SK-N-SH (cell line): ENCODE results near the gene CAPN5. TPM values are rescaled to one million over a fixed set of nuclear protein-coding genes. Genes with fewer than 3 reads are reported as not detected.

Source experiments
- CTCF ChIA-PET: fragments of 300-600, 350-600 bp; formaldehyde crosslinking; extraction: SDS; loops from one replicate; lab custom pipeline; 2021; lab: Yijun Ruan, JAX
- POLR2A ChIA-PET: fragments of 350-600 bp; sonication (Branson Sonifier 250); formaldehyde crosslinking; extraction: SDS; loops from one replicate; lab custom pipeline; 2020; ENCODE audit warnings: antibody characterized with exemption, inconsistent platforms; lab: Yijun Ruan, JAX
- DNase-seq: peaks from one replicate; pipeline ENCODE4 v3.0.0; 2012
- H2AFZ ChIP-seq: fragments of 200-600 bp; sonication (generic); 2 replicates; pipeline ENCODE4 v1.8.1; 2016; ENCODE audit warnings: antibody characterized with exemption, mild to moderate bottlenecking, low read depth
- H3F3A ChIP-seq: fragments of 200-600 bp; sonication (generic); replicated peaks from 2 replicates; pipeline ENCODE3; 2016; ENCODE audit warnings: antibody characterized with exemption, mild to moderate bottlenecking; ENCODE audit not compliant: insufficient read depth
- H3K27ac ChIP-seq, 2 experiments: fragments of 200-500 bp in 1 of 2; fragments of 200-600 bp in 1 of 2; sonication (Bioruptor generic) in 1 of 2; sonication (generic), shearing (Covaris generic) in 1 of 2; 2 replicates each; pipeline versions ENCODE4 v1.5.1 to v1.6.1; 2014 to 2016; ENCODE audit warnings: low read depth in 2 of 2, inconsistent platforms in 1 of 2, low read length in 1 of 2, mild to moderate bottlenecking in 1 of 2, mixed read lengths in 1 of 2
- H3K27me3 ChIP-seq: fragments of 200-600 bp; sonication (generic), shearing (Covaris generic); 2 replicates; pipeline ENCODE4 v1.6.1; 2016; ENCODE audit warnings: mixed run types; ENCODE audit not compliant: insufficient read depth
- H3K36me3 ChIP-seq, 2 experiments: fragments of 200-500 bp in 1 of 2; fragments of 200-600 bp in 1 of 2; sonication (Bioruptor generic) in 1 of 2; sonication (generic) in 1 of 2; replicated peaks in 1 of 2; 2 replicates each; pipeline versions ENCODE3 to v1.5.1; 2014 to 2016; ENCODE audit warnings: low read length in 1 of 2, mild to moderate bottlenecking in 1 of 2; ENCODE audit not compliant: insufficient read depth in 2 of 2, control insufficient read depth in 1 of 2
- H3K4me1 ChIP-seq, 2 experiments: fragments of 200-500 bp in 1 of 2; fragments of 200-600 bp in 1 of 2; sonication (Bioruptor generic) in 1 of 2; sonication (generic), shearing (Covaris generic) in 1 of 2; 2 replicates each; pipeline versions ENCODE4 v1.5.1 to v1.6.1; 2014 to 2016; ENCODE audit warnings: low read depth in 1 of 2, low read length in 1 of 2, mixed run types in 1 of 2; ENCODE audit not compliant: insufficient read depth in 2 of 2, control insufficient read depth in 1 of 2
- H3K4me2 ChIP-seq: fragments of 200-600 bp; sonication (generic), shearing (Covaris generic); 2 replicates; pipeline ENCODE4 v1.6.1; 2017; ENCODE audit warnings: mixed run types
- H3K4me3 ChIP-seq, 2 experiments: fragments of 200-500 bp in 1 of 2; fragments of 200-600 bp in 1 of 2; sonication (Bioruptor generic) in 1 of 2; sonication (generic), shearing (Covaris generic) in 1 of 2; 2 replicates each; pipeline versions ENCODE4 v1.5.1 to v1.8.1; 2014 to 2016; ENCODE audit warnings: low read depth in 2 of 2, inconsistent platforms in 1 of 2, low read length in 1 of 2, mild to moderate bottlenecking in 1 of 2, mixed read lengths in 1 of 2, moderate library complexity in 1 of 2
- H3K79me2 ChIP-seq: fragments of 200-600 bp; sonication (generic); 2 replicates; pipeline ENCODE4 v1.8.1; 2017; ENCODE audit warnings: mild to moderate bottlenecking; ENCODE audit not compliant: insufficient read depth
- H3K9ac ChIP-seq: fragments of 200-600 bp; sonication (generic); 2 replicates; pipeline ENCODE4 v1.6.1; 2017; ENCODE audit warnings: mixed run types
- H3K9me2 ChIP-seq: fragments of 200-600 bp; sonication (generic); 2 replicates; pipeline ENCODE4 v1.6.1; 2017; ENCODE audit warnings: mixed run types
- H3K9me3 ChIP-seq: fragments of 200-600 bp; sonication (generic); 2 replicates; pipeline ENCODE4 v1.6.1; 2017; ENCODE audit warnings: mixed run types, mild to moderate bottlenecking, moderate library complexity
- H4K20me1 ChIP-seq: fragments of 200-600 bp; sonication (generic); 2 replicates; pipeline ENCODE4 v1.6.1; 2017; ENCODE audit warnings: mild to moderate bottlenecking, mixed run types; ENCODE audit not compliant: insufficient read depth
- CHD2 ChIP-seq: fragments of 150-350 bp; IDR thresholded peaks from 2 replicates; pipeline ENCODE4 v1.6.1; 2018; ENCODE audit warnings: low read length; ENCODE audit not compliant: partially characterized antibody
- CTCF ChIP-seq: fragments of 200-600 bp; sonication (generic); IDR thresholded peaks from 2 replicates; pipeline ENCODE4 v1.6.1; 2017; ENCODE audit warnings: antibody characterized with exemption, mild to moderate bottlenecking, moderate library complexity
- FOXM1 ChIP-seq: IDR thresholded peaks from 2 replicates; pipeline ENCODE4 v1.4.0; 2012; ENCODE audit warnings: low read depth, mild to moderate bottlenecking
- GABPA ChIP-seq: IDR thresholded peaks from 2 replicates; pipeline ENCODE4 v1.4.0; 2012; ENCODE audit warnings: low read depth, mild to moderate bottlenecking
- GATA2 ChIP-seq: sonication (generic); formaldehyde crosslinking; IDR thresholded peaks from 2 replicates; pipeline ENCODE4 v1.5.0; 2020; ENCODE audit warnings: mild to moderate bottlenecking, missing genetic modification reagents
- MEF2A ChIP-seq: IDR thresholded peaks from 2 replicates; pipeline ENCODE4 v1.4.0; 2012; ENCODE audit warnings: low read depth, borderline replicate concordance
- MXI1 ChIP-seq: IDR thresholded peaks from 2 replicates; pipeline ENCODE4 v1.6.1; 2012; ENCODE audit warnings: mild to moderate bottlenecking, low read depth, low read length, improper control_type of control experiment
- NRF1 ChIP-seq: IDR thresholded peaks from 2 replicates; pipeline ENCODE4 v1.6.1; 2012; ENCODE audit warnings: low read depth, mild to moderate bottlenecking, low read length
- RAD21 ChIP-seq: IDR thresholded peaks from 2 replicates; pipeline ENCODE4 v1.6.1; 2012; ENCODE audit warnings: mild to moderate bottlenecking, low read length
- RCOR1 ChIP-seq: fragments of 150-350 bp; IDR thresholded peaks from 2 replicates; pipeline ENCODE4 v1.6.1; 2017; ENCODE audit warnings: antibody characterized with exemption, low read length
- RFX5 ChIP-seq: IDR thresholded peaks from 2 replicates; pipeline ENCODE4 v1.6.1; 2012; ENCODE audit warnings: mild to moderate bottlenecking, improper control_type of control experiment, low read length
- SIN3A ChIP-seq: IDR thresholded peaks from 2 replicates; pipeline ENCODE4 v1.6.1; 2012; ENCODE audit warnings: low read depth, mild to moderate bottlenecking, low read length, moderate library complexity, borderline replicate concordance
- SMC3 ChIP-seq: IDR thresholded peaks from 2 replicates; pipeline ENCODE4 v1.6.1; 2012; ENCODE audit warnings: low read depth, low read length, improper control_type of control experiment
- TAF1 ChIP-seq: IDR thresholded peaks from 2 replicates; pipeline ENCODE4 v1.6.1; 2012; ENCODE audit warnings: low read depth, mild to moderate bottlenecking, low read length, moderate library complexity, borderline replicate concordance
- USF2 ChIP-seq: fragments of 150-350 bp; IDR thresholded peaks from 2 replicates; pipeline ENCODE4 v1.6.1; 2017; ENCODE audit warnings: antibody characterized with exemption, low read length, low read depth, borderline replicate concordance
- WGBS: methylation state at CpG from one replicate; pipeline ENCODE4 v1.1.6; 2017; ENCODE audit warnings: low lambda C conversion rate; 5-methylcytosine and 5-hydroxymethylcytosine counted together
- polyA plus RNA-seq, 3 experiments: library from polyadenylated mRNA; depleted of rRNA; stranded (reverse); fragments of >200 nt; gene quantifications; 2 replicates each; pipeline ENCODE4 v1.2.3, GENCODE V29; 2012
- TF ChIP-seq, protein P1 (sequence below): IDR thresholded peaks from 2 replicates; pipeline ENCODE4 v1.4.0; 2012; ENCODE audit warnings: low read depth
- TF ChIP-seq, protein P2 (sequence below): IDR thresholded peaks from 2 replicates; pipeline ENCODE4 v1.4.0; 2012; ENCODE audit warnings: low read depth, borderline replicate concordance
- TF ChIP-seq, protein P3 (sequence below): IDR thresholded peaks from 2 replicates; pipeline ENCODE4 v1.4.0; 2012; ENCODE audit warnings: low read depth, borderline replicate concordance

CAPN5 gene
- polyA plus RNA-seq, 1 of the 3 experiments (the other 2 are of a cell fraction): 33.1 TPM

DNA sequence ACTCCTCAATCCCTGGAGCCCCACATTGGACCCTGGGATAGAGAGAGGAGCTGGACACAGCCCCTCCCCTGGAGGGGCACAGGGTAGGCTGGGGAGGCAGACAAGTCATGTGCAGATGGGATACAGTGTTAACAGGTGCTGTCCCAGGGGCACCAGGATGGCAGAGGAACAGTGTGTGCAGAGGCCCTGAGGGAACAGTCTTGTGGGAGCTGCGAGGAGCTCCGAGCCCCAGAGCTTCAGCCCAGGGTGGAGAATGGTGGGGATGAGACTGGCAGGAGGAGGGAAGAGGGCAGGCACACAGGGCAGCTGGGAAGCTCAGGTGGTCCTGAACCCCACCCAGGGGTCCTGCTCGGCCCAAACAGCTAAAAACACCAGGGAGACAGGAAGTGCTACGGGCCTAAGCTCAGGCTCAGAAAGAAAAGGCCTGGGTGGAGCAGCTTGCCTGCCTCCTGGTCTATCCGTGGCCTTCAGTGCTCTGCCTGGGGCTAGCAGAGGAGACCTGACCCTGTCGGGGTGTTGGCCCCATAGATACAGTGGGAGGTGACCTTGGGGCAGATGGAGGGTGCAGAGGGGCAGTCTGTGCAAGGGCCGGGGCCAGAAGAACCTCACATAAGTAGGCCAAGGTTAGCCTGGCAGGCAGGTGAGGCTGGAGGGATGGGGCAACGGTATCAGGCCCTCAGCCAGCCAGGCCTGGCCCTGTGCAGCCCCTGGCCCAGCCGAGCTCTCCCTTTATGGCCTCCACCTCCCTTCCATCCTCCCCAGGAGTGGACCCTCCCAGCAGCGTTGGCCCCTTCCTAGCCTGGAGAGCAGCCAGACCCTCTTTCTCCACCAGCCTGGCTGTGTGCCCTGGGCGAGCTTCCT, 15.4 kb downstream of the CAPN5 start (continued):
- TF ChIP-seq GABPA (no peak), CTCF (no peak), RAD21 (no peak), SIN3A (no peak), GATA2 (CRISPR knock-in tag) (no peak), SMC3 (no peak)
- TF ChIP-seq, protein P1, sequence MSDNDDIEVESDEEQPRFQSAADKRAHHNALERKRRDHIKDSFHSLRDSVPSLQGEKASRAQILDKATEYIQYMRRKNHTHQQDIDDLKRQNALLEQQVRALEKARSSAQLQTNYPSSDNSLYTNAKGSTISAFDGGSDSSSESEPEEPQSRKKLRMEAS: no peak
- TF ChIP-seq, all 33 proteins: peak for 0

DNA sequence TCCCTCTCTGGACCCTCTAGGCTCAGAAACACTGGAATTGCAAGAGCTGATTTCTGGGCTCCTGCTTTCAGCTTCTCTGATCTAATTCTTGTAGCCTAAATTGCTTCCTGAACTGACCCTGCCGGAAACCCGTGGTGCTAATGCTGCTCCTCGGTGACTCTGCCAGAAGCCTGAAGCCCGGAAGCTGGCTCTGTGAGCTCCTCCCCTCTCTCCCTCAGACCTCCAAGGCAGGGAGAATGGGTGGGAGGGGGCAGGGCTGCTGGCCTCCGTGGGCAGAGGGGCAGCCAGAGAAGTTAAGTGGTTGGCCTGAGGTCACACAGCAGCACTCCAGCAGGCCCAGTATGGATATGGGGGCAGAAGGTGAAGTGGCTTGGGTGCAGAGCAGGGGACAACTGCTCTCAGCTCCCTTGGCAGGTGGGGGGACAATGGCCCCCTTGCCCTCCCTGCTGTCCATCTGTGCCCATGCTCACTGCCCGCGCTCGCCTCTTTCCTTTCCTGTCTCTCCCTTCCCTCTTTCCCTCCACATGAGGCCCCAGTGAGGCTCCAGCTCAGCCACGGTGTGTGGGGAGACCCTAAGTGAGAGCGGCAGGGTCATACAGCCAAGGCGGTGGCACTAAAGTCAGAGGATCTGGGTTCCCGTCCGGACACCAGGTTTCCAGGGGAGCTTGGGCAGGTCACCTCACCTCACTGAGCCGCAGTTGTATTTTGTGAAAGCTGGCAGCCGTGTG, 16.2 kb downstream of the CAPN5 start:
- Histone ChIP-seq H3F3A (no peaks in the 10 kb centered on the region), H3K4me3 (no peak overlapping the region), H3K4me2 (no peak overlapping the region), H3K9me2 (no peaks in the 10 kb centered on the region), H3K9ac (no peak overlapping the region), H4K20me1 (0 out of 2 replicates have a peak, but pooled peaks cover 9% of the 10 kb centered on the region), H3K9me3 (no peaks in the 10 kb centered on the region), H3K36me3 (peaks cover 2 to 11% of the 10 kb centered on the region in 2 experiments), H3K27me3 (no peaks in the 10 kb centered on the region), H3K79me2 (peaks cover 60% of the 10 kb centered on the region), H3K4me1 (peaks cover 0 to 30% of the 10 kb centered on the region in 2 experiments; a peak in 1 of 4 replicates), H3K27ac (peak overlapping the region in 1 of 2 experiments; percentile 85; a peak in 2 of 4 replicates), H2AFZ (no peak overlapping the region)
- CTCF ChIA-PET: interaction anchor here (0.8 to 4.9 kb wide), 12 partner anchors 9 to 361 kb away, joined by 3 to 54 read pairs (median 4); no protein-coding TSS in a partner anchor
- WGBS: 81% methylated on average over 13 of the region's 15 CpGs
- POLR2A ChIA-PET: interaction anchor here (1.1 to 2.0 kb wide), 2 partner anchors 10 to 16 kb away, joined by 3 to 15 read pairs; partner anchors contain the start of gene CAPN5
- peak; percentile 82 for DNase-seq
- TF ChIP-seq TAF1: no peak
- TF ChIP-seq, protein P2, sequence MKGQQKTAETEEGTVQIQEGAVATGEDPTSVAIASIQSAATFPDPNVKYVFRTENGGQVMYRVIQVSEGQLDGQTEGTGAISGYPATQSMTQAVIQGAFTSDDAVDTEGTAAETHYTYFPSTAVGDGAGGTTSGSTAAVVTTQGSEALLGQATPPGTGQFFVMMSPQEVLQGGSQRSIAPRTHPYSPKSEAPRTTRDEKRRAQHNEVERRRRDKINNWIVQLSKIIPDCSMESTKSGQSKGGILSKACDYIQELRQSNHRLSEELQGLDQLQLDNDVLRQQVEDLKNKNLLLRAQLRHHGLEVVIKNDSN: no peak
- TF ChIP-seq GATA2 (CRISPR knock-in tag): no peak
- TF ChIP-seq USF2: no peak
- TF ChIP-seq GABPA: no peak
- TF ChIP-seq MXI1: no peak
- TF ChIP-seq RFX5: no peak
- TF ChIP-seq MEF2A: no peak
- no peak for TF ChIP-seq NRF1
- TF ChIP-seq, protein P3, sequence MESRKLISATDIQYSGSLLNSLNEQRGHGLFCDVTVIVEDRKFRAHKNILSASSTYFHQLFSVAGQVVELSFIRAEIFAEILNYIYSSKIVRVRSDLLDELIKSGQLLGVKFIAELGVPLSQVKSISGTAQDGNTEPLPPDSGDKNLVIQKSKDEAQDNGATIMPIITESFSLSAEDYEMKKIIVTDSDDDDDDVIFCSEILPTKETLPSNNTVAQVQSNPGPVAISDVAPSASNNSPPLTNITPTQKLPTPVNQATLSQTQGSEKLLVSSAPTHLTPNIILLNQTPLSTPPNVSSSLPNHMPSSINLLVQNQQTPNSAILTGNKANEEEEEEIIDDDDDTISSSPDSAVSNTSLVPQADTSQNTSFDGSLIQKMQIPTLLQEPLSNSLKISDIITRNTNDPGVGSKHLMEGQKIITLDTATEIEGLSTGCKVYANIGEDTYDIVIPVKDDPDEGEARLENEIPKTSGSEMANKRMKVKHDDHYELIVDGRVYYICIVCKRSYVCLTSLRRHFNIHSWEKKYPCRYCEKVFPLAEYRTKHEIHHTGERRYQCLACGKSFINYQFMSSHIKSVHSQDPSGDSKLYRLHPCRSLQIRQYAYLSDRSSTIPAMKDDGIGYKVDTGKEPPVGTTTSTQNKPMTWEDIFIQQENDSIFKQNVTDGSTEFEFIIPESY: no peak
- TF ChIP-seq CHD2: no peak
- TF ChIP-seq RAD21: no peak
- no peak for TF ChIP-seq FOXM1
- no peak for TF ChIP-seq RCOR1
